ENCODE data around the gene OR2B6. TPM values are rescaled to one million over a fixed set of nuclear protein-coding genes. Genes with fewer than 3 reads are reported as not detected.

OR2B6 gene
- total RNA-seq, 1 donor from 2014 or later: not detected

DNA sequence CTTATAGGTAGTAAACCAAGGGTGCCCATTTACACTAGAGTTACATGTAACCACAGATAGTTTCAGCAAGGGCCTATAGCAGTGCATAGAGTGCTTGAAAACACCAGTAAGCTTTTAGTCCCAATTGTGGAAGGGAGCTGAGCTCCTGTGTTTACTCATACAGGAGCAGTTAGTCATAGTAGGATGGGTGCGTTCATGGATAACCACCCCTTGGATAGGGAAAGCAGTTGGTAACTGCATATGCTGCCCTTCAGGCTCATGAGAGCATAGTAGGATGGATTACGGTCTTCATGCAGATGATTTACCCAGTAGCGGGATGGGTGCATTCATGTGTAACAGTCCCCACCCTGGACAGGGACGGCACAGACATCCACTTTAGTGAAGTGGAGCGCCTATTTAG is 45.1 kb downstream of the OR2B6 start:
- Histone ChIP-seq H4K20me1 (ENCODE audit: insufficient read depth, low read length) (no peaks in the 10 kb centered on the region), H3K79me2 (ENCODE audit: insufficient read depth, low read length) (no peaks in the 10 kb centered on the region), H3K9me3 (ENCODE audit: insufficient read depth, low read depth, low read length) (no peaks in the 10 kb centered on the region), H3K4me2 (ENCODE audit: low read length) (no peak overlapping the region), H3K36me3 (ENCODE audit: insufficient read depth, low read length) (no peaks in the 10 kb centered on the region), H3K9ac (ENCODE audit: low read length) (no peak overlapping the region), H3K4me3 (ENCODE audit: insufficient read depth, low read depth, low read length) (no peak overlapping the region), H3K27ac (ENCODE audit: low read depth, low read length) (no peak overlapping the region), H3K27me3 (ENCODE audit: insufficient read depth, low read length) (no peaks in the 10 kb centered on the region), H3K4me1 (ENCODE audit: insufficient read depth, low read length) (no peaks in the 10 kb centered on the region), H2AFZ (ENCODE audit: low read depth, low read length) (no peak overlapping the region)
- Mint-ChIP-seq H3K36me3 (ENCODE audit: low read depth, unreplicated experiment) (no peaks in the 10 kb centered on the region), H3K4me3 (ENCODE audit: unreplicated experiment) (no peak overlapping the region), H3K9me3 (ENCODE audit: unreplicated experiment) (no peaks in the 10 kb centered on the region), H3K4me1 (ENCODE audit: low read depth, unreplicated experiment) (peaks cover 2% of the 10 kb centered on the region), H3K27me3 (ENCODE audit: low read depth, unreplicated experiment) (no peaks in the 10 kb centered on the region), H3K27ac (ENCODE audit: unreplicated experiment) (no peak overlapping the region)
- TF ChIP-seq, protein P1, sequence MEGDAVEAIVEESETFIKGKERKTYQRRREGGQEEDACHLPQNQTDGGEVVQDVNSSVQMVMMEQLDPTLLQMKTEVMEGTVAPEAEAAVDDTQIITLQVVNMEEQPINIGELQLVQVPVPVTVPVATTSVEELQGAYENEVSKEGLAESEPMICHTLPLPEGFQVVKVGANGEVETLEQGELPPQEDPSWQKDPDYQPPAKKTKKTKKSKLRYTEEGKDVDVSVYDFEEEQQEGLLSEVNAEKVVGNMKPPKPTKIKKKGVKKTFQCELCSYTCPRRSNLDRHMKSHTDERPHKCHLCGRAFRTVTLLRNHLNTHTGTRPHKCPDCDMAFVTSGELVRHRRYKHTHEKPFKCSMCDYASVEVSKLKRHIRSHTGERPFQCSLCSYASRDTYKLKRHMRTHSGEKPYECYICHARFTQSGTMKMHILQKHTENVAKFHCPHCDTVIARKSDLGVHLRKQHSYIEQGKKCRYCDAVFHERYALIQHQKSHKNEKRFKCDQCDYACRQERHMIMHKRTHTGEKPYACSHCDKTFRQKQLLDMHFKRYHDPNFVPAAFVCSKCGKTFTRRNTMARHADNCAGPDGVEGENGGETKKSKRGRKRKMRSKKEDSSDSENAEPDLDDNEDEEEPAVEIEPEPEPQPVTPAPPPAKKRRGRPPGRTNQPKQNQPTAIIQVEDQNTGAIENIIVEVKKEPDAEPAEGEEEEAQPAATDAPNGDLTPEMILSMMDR (IDR thresholded peaks at IDR 0.05; ENCODE audit: insufficient read depth, low read depth, low read length): no peak
- no peak for TF ChIP-seq EZH2 (IDR thresholded peaks at IDR 0.05; ENCODE audit: insufficient read depth, low read length)
- DNase-seq (ENCODE audit: low read depth) (no peak), FAIRE-seq (no peak)

DNA sequence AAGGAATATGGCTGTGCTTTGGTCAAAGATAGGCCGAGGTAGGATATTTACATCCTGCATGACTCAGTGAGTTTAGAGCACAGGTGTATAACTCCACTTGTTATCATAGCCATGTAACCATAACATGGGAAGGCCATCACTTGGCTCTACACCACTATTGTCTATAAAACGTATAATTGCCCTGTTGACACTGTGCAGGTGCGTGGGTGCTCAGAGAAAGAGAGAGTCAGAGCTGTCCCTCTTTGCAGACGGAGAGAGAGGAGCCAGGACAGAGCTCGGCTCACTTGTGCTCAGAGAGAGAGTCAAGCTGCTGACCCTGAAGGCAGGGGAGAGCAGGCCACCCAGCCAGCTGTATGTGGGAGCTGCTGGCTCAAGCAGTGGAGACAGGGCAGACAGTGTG is 46.0 kb downstream of the OR2B6 start:
- Histone ChIP-seq H3K27ac (ENCODE audit: low read depth, low read length) (no peak overlapping the region), H3K9me3 (ENCODE audit: insufficient read depth, low read depth, low read length) (no peaks in the 10 kb centered on the region), H3K9ac (ENCODE audit: low read length) (no peak overlapping the region), H2AFZ (ENCODE audit: low read depth, low read length) (no peak overlapping the region), H3K4me2 (ENCODE audit: low read length) (no peak overlapping the region), H3K4me3 (ENCODE audit: insufficient read depth, low read depth, low read length) (no peak overlapping the region), H3K4me1 (ENCODE audit: insufficient read depth, low read length) (no peaks in the 10 kb centered on the region), H3K27me3 (ENCODE audit: insufficient read depth, low read length) (no peaks in the 10 kb centered on the region), H4K20me1 (ENCODE audit: insufficient read depth, low read length) (no peaks in the 10 kb centered on the region), H3K79me2 (ENCODE audit: insufficient read depth, low read length) (no peaks in the 10 kb centered on the region), H3K36me3 (ENCODE audit: insufficient read depth, low read length) (no peaks in the 10 kb centered on the region)
- FAIRE-seq (no peak), DNase-seq (ENCODE audit: low read depth) (no peak)
- H3K36me3 Mint-ChIP-seq (ENCODE audit: low read depth, unreplicated experiment): no peaks in the 10 kb centered on the region
- no peaks in the 10 kb centered on the region for H3K9me3 Mint-ChIP-seq (ENCODE audit: unreplicated experiment)
- no peak for TF ChIP-seq EZH2 (IDR thresholded peaks at IDR 0.05; ENCODE audit: insufficient read depth, low read length)
- TF ChIP-seq, protein P1 (IDR thresholded peaks at IDR 0.05; ENCODE audit: insufficient read depth, low read depth, low read length): no peak
- H3K4me3 Mint-ChIP-seq (ENCODE audit: unreplicated experiment): no peak overlapping the region
- peaks cover 2% of the 10 kb centered on the region for H3K4me1 Mint-ChIP-seq (ENCODE audit: low read depth, unreplicated experiment)
- H3K27ac Mint-ChIP-seq (ENCODE audit: unreplicated experiment): no peak overlapping the region
- H3K27me3 Mint-ChIP-seq (ENCODE audit: low read depth, unreplicated experiment): no peaks in the 10 kb centered on the region

DNA sequence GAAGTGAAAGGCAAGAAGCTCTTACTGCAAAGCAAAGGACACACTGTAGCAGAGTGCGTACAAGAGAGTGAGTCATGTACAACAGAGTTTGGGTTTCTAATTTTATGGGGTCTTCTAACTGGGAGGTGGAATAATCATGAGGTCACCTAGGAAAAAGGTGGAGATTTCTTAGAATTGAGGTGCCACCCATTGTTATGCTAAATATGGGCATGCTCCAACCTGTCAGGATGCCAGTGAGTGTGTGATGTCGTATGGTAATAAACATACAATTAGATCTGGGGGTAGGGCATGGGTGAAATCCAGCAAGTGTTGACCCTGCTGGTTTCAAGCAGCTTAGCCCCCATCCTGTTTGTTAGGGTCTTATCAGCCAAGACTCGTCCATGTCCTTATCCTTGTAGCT is 46.6 kb downstream of the OR2B6 start:
- Histone ChIP-seq H3K9me3 (ENCODE audit: insufficient read depth, low read depth, low read length) (no peaks in the 10 kb centered on the region), H3K27me3 (ENCODE audit: insufficient read depth, low read length) (no peaks in the 10 kb centered on the region), H4K20me1 (ENCODE audit: insufficient read depth, low read length) (no peaks in the 10 kb centered on the region), H2AFZ (ENCODE audit: low read depth, low read length) (no peak overlapping the region), H3K36me3 (ENCODE audit: insufficient read depth, low read length) (no peaks in the 10 kb centered on the region), H3K27ac (ENCODE audit: low read depth, low read length) (no peak overlapping the region), H3K4me2 (ENCODE audit: low read length) (no peak overlapping the region), H3K4me1 (ENCODE audit: insufficient read depth, low read length) (no peaks in the 10 kb centered on the region), H3K4me3 (ENCODE audit: insufficient read depth, low read depth, low read length) (no peak overlapping the region), H3K9ac (ENCODE audit: low read length) (no peak overlapping the region), H3K79me2 (ENCODE audit: insufficient read depth, low read length) (no peaks in the 10 kb centered on the region)
- DNase-seq (ENCODE audit: low read depth) (no peak), FAIRE-seq (no peak)
- Mint-ChIP-seq H3K27me3 (ENCODE audit: low read depth, unreplicated experiment) (no peaks in the 10 kb centered on the region), H3K4me3 (ENCODE audit: unreplicated experiment) (no peak overlapping the region), H3K36me3 (ENCODE audit: low read depth, unreplicated experiment) (no peaks in the 10 kb centered on the region), H3K4me1 (ENCODE audit: low read depth, unreplicated experiment) (peaks cover 2% of the 10 kb centered on the region), H3K27ac (ENCODE audit: unreplicated experiment) (no peak overlapping the region), H3K9me3 (ENCODE audit: unreplicated experiment) (no peaks in the 10 kb centered on the region)
- TF ChIP-seq, protein P1 (IDR thresholded peaks at IDR 0.05; ENCODE audit: insufficient read depth, low read depth, low read length): no peak
- TF ChIP-seq EZH2 (IDR thresholded peaks at IDR 0.05; ENCODE audit: insufficient read depth, low read length): no peak
